Measurements from ENCODE around the gene P4HA3. TPM values are rescaled to one million over a fixed set of nuclear protein-coding genes. Genes with fewer than 3 reads are reported as not detected.
A peak's percentile ranks its signal among the peaks of the same experiment; 100 is the strongest.
"Not testable (repeated sequence)": the region's sequence is repeated elsewhere in the genome, so short reads cannot be mapped to it uniquely, and the experiment has no call there.

Gene P4HA3
- total and polyA plus RNA-seq, 4 donors = 1.2 to 6.9 (median 4.3) TPM

DNA sequence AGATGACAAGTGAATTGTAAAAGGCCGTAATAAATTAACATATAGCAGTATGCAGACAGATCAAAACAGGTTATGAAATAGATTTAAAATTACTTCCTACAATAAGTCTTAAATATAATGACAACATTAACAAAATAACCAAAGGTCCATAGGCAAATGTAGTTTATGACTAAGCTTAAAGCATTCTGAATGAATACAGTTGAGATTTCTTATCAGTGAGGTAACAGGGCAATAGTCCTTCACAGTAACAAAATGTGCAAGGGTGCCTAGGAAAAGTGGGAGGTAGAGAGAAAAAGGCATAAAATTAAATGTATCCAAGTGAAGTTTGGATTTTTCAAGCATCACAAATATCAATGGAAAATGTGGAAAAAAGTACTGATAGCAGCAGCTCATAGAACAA lies 20.9 kb upstream of the P4HA3 start:
- no peaks in the 10 kb centered on the region for H3K9me3 ChIP-seq (ENCODE audit: control insufficient read depth, insufficient read depth, low read length)
- H3K36me3 ChIP-seq (ENCODE audit: control insufficient read depth, insufficient read depth, low read length) = peaks cover 4% of the 10 kb centered on the region
- no peaks in the 10 kb centered on the region for H3K4me1 ChIP-seq (ENCODE audit: control insufficient read depth, insufficient read depth, low read length)
- WGBS (ENCODE audit: insufficient coverage) = no CpG with 5 or more reads among the region's 1 CpG
- H3K4me3 ChIP-seq (ENCODE audit: low read depth, low read length) = no peak overlapping the region
- DNase-seq (ENCODE audit: low read depth in 4 of 6, low spot score in 6 of 6) = no peak
- H3K27ac ChIP-seq (ENCODE audit: low read depth, low read length) = no peak overlapping the region
- H3K27me3 ChIP-seq (ENCODE audit: control insufficient read depth, insufficient read depth, low read length) = no peaks in the 10 kb centered on the region

- peak in 1 of 6 donors; percentile 43 for DNase-seq (ENCODE audit: low read depth in 4 of 6, low spot score in 6 of 6)
- H3K36me3 ChIP-seq (ENCODE audit: control insufficient read depth, insufficient read depth, low read length); H3K4me3 ChIP-seq (ENCODE audit: low read depth, low read length); H3K9me3 ChIP-seq (ENCODE audit: control insufficient read depth, insufficient read depth, low read length); H3K4me1 ChIP-seq (ENCODE audit: control insufficient read depth, insufficient read depth, low read length); H3K27me3 ChIP-seq (ENCODE audit: control insufficient read depth, insufficient read depth, low read length); H3K27ac ChIP-seq (ENCODE audit: low read depth, low read length): not testable (repeated sequence)
- WGBS (ENCODE audit: insufficient coverage) = 100% methylated on average over 2 of the region's 6 CpGs
Observed at GRCh38 chr11:74331000-74331399, 19.6 kb upstream of the P4HA3 start.

- peaks cover 8% of the 10 kb centered on the region for H3K4me1 ChIP-seq (ENCODE audit: control insufficient read depth, insufficient read depth, low read length)
- no peak overlapping the region for H3K4me3 ChIP-seq (ENCODE audit: low read depth, low read length)
- H3K36me3 ChIP-seq (ENCODE audit: control insufficient read depth, insufficient read depth, low read length) = peaks cover 4% of the 10 kb centered on the region
- no peaks in the 10 kb centered on the region for H3K27me3 ChIP-seq (ENCODE audit: control insufficient read depth, insufficient read depth, low read length)
- no peak overlapping the region for H3K27ac ChIP-seq (ENCODE audit: low read depth, low read length)
- DNase-seq (ENCODE audit: low read depth in 4 of 6, low spot score in 6 of 6) = no peak
- no peaks in the 10 kb centered on the region for H3K9me3 ChIP-seq (ENCODE audit: control insufficient read depth, insufficient read depth, low read length)
Observed at GRCh38 chr11:74330075-74330858, 18.8 kb upstream of the P4HA3 start.

GRCh38 chr11:74327076-74327475 lies 15.6 kb upstream of the P4HA3 start:
- Histone ChIP-seq H3K27me3 (ENCODE audit: control insufficient read depth, insufficient read depth, low read length) (no peaks in the 10 kb centered on the region), H3K9me3 (ENCODE audit: control insufficient read depth, insufficient read depth, low read length) (no peaks in the 10 kb centered on the region), H3K36me3 (ENCODE audit: control insufficient read depth, insufficient read depth, low read length) (peaks cover 4% of the 10 kb centered on the region), H3K4me1 (ENCODE audit: control insufficient read depth, insufficient read depth, low read length) (peaks cover 8% of the 10 kb centered on the region), H3K27ac (ENCODE audit: low read depth, low read length) (no peak overlapping the region), H3K4me3 (ENCODE audit: low read depth, low read length) (no peak overlapping the region)
- no peak for DNase-seq (ENCODE audit: low read depth in 4 of 6, low spot score in 6 of 6)
- WGBS (ENCODE audit: insufficient coverage) = no CpG with 5 or more reads among the region's 1 CpG

DNA sequence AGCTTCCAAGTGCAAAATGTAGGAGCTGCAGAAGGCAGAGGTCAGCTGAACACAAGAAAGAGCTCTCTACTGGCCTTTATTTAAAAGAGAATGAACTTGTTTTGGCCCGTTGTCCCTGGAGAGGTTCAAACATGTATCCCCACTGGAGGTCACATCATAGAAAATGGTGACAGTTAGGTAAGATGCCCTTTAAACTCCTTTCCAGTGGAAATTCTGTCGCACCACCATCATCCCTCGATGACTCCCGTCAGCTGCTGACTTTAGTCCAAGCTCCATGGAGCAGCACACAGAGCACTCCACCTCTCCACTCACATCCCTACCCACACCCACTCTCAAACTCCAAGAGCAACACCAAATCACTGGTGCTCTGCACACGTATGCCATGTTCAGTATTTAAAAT lies 15.2 kb upstream of the P4HA3 start:
- WGBS (ENCODE audit: insufficient coverage) = 76% methylated on average over 5 of the region's 5 CpGs
- DNase-seq (ENCODE audit: low read depth in 4 of 6, low spot score in 6 of 6) = no peak
- Histone ChIP-seq H3K27me3 (ENCODE audit: control insufficient read depth, insufficient read depth, low read length) (no peaks in the 10 kb centered on the region), H3K4me1 (ENCODE audit: control insufficient read depth, insufficient read depth, low read length) (peaks cover 8% of the 10 kb centered on the region), H3K36me3 (ENCODE audit: control insufficient read depth, insufficient read depth, low read length) (peaks cover 4% of the 10 kb centered on the region), H3K9me3 (ENCODE audit: control insufficient read depth, insufficient read depth, low read length) (no peaks in the 10 kb centered on the region), H3K27ac (ENCODE audit: low read depth, low read length) (no peak overlapping the region), H3K4me3 (ENCODE audit: low read depth, low read length) (no peak overlapping the region)

DNA sequence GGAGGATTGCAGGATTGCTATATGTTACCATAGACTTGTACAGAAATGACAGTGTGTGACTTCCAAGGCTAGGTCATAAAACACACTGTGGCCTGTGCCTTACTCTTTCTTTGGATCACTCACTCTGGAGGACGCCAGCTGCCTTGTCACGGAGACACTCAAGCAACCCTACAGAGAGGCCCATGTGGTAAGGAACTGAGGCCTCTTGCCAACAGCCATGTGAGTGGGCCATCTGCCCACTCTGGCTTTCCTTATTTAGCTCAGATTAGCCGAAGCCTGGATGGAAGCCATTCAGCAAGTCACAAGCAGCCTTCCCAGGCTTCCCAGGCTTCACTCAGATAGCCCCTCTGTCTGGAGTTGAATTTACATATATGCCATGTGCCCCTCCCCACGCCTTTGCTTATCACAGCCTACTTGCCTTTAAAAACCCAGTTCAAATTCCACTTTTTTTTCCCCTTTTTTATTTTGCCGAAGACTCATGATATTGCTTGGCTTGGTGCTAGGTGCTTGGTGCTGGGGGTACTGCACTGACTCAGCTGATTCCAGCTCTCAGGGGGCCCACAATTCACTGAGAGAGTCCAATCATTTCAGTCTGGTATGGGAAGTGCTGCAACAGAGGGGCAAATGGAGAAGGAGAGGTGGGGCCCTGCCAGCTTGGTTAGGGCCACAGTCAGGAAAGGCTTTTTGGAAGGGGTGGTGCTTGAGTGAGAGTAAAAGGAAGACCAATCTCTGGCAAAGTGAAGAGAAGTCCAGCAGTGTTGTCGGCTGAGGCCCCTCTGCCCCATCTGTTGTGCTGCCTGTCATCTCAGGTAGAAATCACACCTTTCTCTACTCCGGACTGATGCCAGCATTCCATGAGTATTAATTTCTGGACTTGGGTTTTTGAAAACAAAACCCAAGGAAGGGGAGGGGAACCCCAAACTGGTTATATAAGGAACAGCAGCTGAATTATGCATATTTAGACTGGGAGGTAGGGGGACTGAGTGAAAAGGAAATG lies 14.5 kb upstream of the P4HA3 start:
- Histone ChIP-seq H3K4me1 (ENCODE audit: control insufficient read depth, insufficient read depth, low read length) (peaks cover 8% of the 10 kb centered on the region), H3K9me3 (ENCODE audit: control insufficient read depth, insufficient read depth, low read length) (no peaks in the 10 kb centered on the region), H3K27ac (ENCODE audit: low read depth, low read length) (no peak overlapping the region), H3K27me3 (ENCODE audit: control insufficient read depth, insufficient read depth, low read length) (no peaks in the 10 kb centered on the region), H3K36me3 (ENCODE audit: control insufficient read depth, insufficient read depth, low read length) (peaks cover 4% of the 10 kb centered on the region), H3K4me3 (ENCODE audit: low read depth, low read length) (no peak overlapping the region)
- peak; percentile 40 to 99 (median 78) for DNase-seq (ENCODE audit: low read depth in 4 of 6, low spot score in 6 of 6)
- WGBS (ENCODE audit: insufficient coverage) = 16% methylated on average over 3 of the region's 7 CpGs

DNA sequence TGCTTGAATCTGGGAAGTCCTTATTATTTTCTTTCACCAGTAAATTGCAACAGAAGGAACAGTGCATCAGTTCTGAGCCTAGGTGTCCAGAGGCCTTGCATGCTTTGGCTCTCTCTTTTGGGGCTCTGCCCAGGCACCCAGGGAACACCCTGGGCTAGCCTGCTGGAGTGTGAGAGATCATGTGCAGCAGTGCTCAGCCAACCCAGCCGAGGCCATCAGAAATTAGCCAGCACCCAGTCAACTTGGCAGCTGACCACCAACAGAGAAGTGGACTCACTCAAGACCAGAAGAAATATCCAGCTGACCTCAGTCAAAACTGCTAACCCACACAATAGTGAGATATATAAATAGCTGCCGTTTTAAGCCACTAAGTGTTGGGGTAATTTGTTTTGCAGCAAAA lies 11.2 kb upstream of the P4HA3 start:
- no peaks in the 10 kb centered on the region for H3K9me3 ChIP-seq (ENCODE audit: control insufficient read depth, insufficient read depth, low read length)
- peaks cover 8% of the 10 kb centered on the region for H3K4me1 ChIP-seq (ENCODE audit: control insufficient read depth, insufficient read depth, low read length)
- WGBS (ENCODE audit: insufficient coverage) = 80% methylated on average over 1 of the region's 2 CpGs
- no peak for DNase-seq (ENCODE audit: low read depth in 4 of 6, low spot score in 6 of 6)
- H3K4me3 ChIP-seq (ENCODE audit: low read depth, low read length) = no peak overlapping the region
- H3K27ac ChIP-seq (ENCODE audit: low read depth, low read length) = no peak overlapping the region
- no peaks in the 10 kb centered on the region for H3K36me3 ChIP-seq (ENCODE audit: control insufficient read depth, insufficient read depth, low read length)
- H3K27me3 ChIP-seq (ENCODE audit: control insufficient read depth, insufficient read depth, low read length) = no peaks in the 10 kb centered on the region

DNA sequence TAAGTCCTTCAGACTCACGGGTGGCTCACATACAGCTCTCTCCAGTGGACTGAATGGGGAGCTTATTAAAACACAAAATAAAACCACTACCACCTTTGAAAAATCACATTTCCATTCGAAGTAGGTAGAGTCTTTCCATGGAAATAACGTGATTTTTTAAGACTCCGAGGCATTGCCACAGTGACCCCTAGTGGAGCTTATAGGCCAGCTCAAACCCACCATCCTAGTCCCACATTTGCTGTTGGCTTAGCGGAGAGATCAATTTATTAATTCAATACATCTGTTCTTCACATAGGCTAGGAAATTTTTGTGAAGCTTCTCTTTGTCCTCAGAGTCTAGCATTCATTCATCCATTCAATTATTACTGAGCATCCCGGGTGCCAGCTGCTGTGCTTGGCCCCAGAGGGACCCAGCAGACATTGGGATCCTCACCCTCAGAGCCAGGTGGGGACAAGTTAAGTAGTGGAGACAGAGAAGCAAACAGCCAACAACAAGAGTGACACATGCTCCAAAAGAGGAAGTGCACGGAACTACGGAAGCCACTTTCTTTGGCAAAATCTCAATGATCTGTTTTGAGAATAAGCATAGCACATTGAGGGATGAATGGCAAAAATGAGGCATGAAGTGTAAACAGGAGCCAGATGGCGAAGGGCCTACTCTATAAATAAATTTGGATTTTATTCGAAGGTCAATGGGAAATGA lies 10.2 kb upstream of the P4HA3 start:
- no peak overlapping the region for H3K4me3 ChIP-seq (ENCODE audit: low read depth, low read length)
- 50% methylated on average over 6 of the region's 10 CpGs for WGBS (ENCODE audit: insufficient coverage)
- no peak overlapping the region for H3K27ac ChIP-seq (ENCODE audit: low read depth, low read length)
- H3K9me3 ChIP-seq (ENCODE audit: control insufficient read depth, insufficient read depth, low read length) = peaks cover 3% of the 10 kb centered on the region
- DNase-seq (ENCODE audit: low read depth in 4 of 6, low spot score in 6 of 6) = peak in 2 of 6 donors; percentile 31 to 78
- no peaks in the 10 kb centered on the region for H3K27me3 ChIP-seq (ENCODE audit: control insufficient read depth, insufficient read depth, low read length)
- peaks cover 8% of the 10 kb centered on the region for H3K4me1 ChIP-seq (ENCODE audit: control insufficient read depth, insufficient read depth, low read length)
- H3K36me3 ChIP-seq (ENCODE audit: control insufficient read depth, insufficient read depth, low read length) = no peaks in the 10 kb centered on the region

GRCh38 chr11:74320538-74320937 lies 9.1 kb upstream of the P4HA3 start:
- Histone ChIP-seq H3K36me3 (ENCODE audit: control insufficient read depth, insufficient read depth, low read length) (no peaks in the 10 kb centered on the region), H3K27me3 (ENCODE audit: control insufficient read depth, insufficient read depth, low read length) (no peaks in the 10 kb centered on the region), H3K27ac (ENCODE audit: low read depth, low read length) (no peak overlapping the region), H3K4me1 (ENCODE audit: control insufficient read depth, insufficient read depth, low read length) (peaks cover under 1% of the 10 kb centered on the region), H3K4me3 (ENCODE audit: low read depth, low read length) (no peak overlapping the region), H3K9me3 (ENCODE audit: control insufficient read depth, insufficient read depth, low read length) (peaks cover 5% of the 10 kb centered on the region)
- DNase-seq (ENCODE audit: low read depth in 4 of 6, low spot score in 6 of 6) = no peak
- WGBS (ENCODE audit: insufficient coverage) = no CpG with 5 or more reads among the region's 2 CpGs
